Erythroblast (primary cell): Measurements from ENCODE around the gene TPX2.
"Not testable (repeated sequence)": the region's sequence is repeated elsewhere in the genome, so short reads cannot be mapped to it uniquely, and the experiment has no call there.

Experiments used
- DNase-seq, 2 experiments: peaks; one replicate each; lab custom pipeline; 2025; lab: John Stamatoyannopoulos, UW
- GATA1 ChIP-seq: IDR thresholded peaks from 2 replicates; pipeline ENCODE4 v1.6.1; 2011; ENCODE audit warnings: low read depth, mild to moderate bottlenecking, control low read depth, low read length, moderate library complexity
- POLR2A ChIP-seq: IDR thresholded peaks from 2 replicates; pipeline ENCODE4 v1.6.1; 2011; ENCODE audit warnings: mild to moderate bottlenecking, low read length

The TPX2 gene

GRCh38 chr20:31817461-31817860 lies 78.4 kb downstream of the TPX2 start:
- no peak for DNase-seq
- TF ChIP-seq POLR2A (no peak), GATA1 (no peak)

- DNase-seq = no peak
- no peak for TF ChIP-seq POLR2A
- TF ChIP-seq GATA1 = no peak
These were observed 79.4 kb downstream of the TPX2 start for GRCh38 chr20:31818376-31818908.

- no peak for DNase-seq
- TF ChIP-seq POLR2A (no peak), GATA1 (no peak)
These were observed 80.1 kb downstream of the TPX2 start, which contains the start of gene MYLK2 for GRCh38 chr20:31819083-31819784. TSS of gene MYLK2 (plus strand) at chr20:31819356. CDS start at chr20:31819581, 225 bp downstream.

GRCh38 chr20:31820228-31820627 lies 81.1 kb downstream of the TPX2 start:
- DNase-seq = no peak
- no peak for TF ChIP-seq GATA1
- no peak for TF ChIP-seq POLR2A

GRCh38 chr20:31821427-31821826 lies 82.3 kb downstream of the TPX2 start:
- DNase-seq = no peak
- TF ChIP-seq POLR2A (no peak), GATA1 (no peak)

- DNase-seq = peak; percentile 68 to 85
- TF ChIP-seq GATA1 = no peak
- TF ChIP-seq POLR2A = no peak
These were observed 83.6 kb downstream of the TPX2 start for GRCh38 chr20:31822421-31823330.

GRCh38 chr20:31823360-31824124 lies 84.5 kb downstream of the TPX2 start:
- DNase-seq = no peak
- TF ChIP-seq POLR2A (no peak), GATA1 (no peak)

GRCh38 chr20:31824125-31824485 lies 85.0 kb downstream of the TPX2 start:
- no peak for DNase-seq
- TF ChIP-seq POLR2A (no peak), GATA1 (no peak)

GRCh38 chr20:31824554-31825313 lies 85.6 kb downstream of the TPX2 start:
- TF ChIP-seq GATA1 = no peak
- no peak for TF ChIP-seq POLR2A
- DNase-seq = no peak

GRCh38 chr20:31826074-31826473 lies 87.0 kb downstream of the TPX2 start:
- no peak for TF ChIP-seq POLR2A
- TF ChIP-seq GATA1 = no peak
- DNase-seq = no peak

- no peak for DNase-seq
- no peak for TF ChIP-seq POLR2A
- TF ChIP-seq GATA1 = no peak
These were observed 88.0 kb downstream of the TPX2 start for GRCh38 chr20:31827059-31827458.

GRCh38 chr20:31828016-31828415 lies 88.9 kb downstream of the TPX2 start:
- DNase-seq = not testable (repeated sequence)

GRCh38 chr20:31829731-31830130 lies 90.6 kb downstream of the TPX2 start:
- DNase-seq = no peak
- TF ChIP-seq GATA1 (no peak), POLR2A (no peak)
